ENCODE results near the gene SMPX.

DNA sequence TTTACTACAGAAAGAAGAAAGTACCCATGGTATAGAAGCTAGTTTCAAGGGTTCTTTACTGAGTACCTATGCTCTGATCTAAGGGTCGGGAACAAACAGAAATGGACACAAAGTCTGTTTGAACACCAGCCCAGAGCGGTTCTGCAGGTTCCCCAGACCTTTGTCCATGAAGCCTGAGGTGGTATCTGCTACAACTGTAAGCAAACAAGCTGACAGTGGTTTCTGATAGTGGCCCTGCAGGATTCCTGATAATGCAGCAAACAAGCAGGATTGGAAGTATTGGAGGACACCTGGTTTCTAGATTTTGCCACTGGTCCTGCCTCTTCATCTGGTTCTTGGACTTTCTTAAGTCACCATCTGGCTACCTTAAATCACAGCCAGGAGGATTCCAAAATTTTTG is 23.7 kb downstream of the SMPX start:
- no peak for TF ChIP-seq POLR2AphosphoS5 (IDR thresholded peaks at IDR 0.05)
- TF ChIP-seq, protein P1, sequence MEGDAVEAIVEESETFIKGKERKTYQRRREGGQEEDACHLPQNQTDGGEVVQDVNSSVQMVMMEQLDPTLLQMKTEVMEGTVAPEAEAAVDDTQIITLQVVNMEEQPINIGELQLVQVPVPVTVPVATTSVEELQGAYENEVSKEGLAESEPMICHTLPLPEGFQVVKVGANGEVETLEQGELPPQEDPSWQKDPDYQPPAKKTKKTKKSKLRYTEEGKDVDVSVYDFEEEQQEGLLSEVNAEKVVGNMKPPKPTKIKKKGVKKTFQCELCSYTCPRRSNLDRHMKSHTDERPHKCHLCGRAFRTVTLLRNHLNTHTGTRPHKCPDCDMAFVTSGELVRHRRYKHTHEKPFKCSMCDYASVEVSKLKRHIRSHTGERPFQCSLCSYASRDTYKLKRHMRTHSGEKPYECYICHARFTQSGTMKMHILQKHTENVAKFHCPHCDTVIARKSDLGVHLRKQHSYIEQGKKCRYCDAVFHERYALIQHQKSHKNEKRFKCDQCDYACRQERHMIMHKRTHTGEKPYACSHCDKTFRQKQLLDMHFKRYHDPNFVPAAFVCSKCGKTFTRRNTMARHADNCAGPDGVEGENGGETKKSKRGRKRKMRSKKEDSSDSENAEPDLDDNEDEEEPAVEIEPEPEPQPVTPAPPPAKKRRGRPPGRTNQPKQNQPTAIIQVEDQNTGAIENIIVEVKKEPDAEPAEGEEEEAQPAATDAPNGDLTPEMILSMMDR (IDR thresholded peaks at IDR 0.05) = no peak

Data from sigmoid colon (tissue), 4 donors.